Activated CD4-positive, alpha-beta T cell treated with anti-CD3 and anti-CD28 coated beads, Interleukin-2, amount 10 ng/mL, durations not matched to agents 24 days and 14 days (primary cell): ENCODE results near the gene LURAP1L. TPM values are rescaled to one million over a fixed set of nuclear protein-coding genes. Genes with fewer than 3 reads are reported as not detected.

Source experiments
- DNase-seq: peaks from one replicate; pipeline ENCODE4 v3.0.0; 2022
- H3K27ac Mint-ChIP-seq: one replicate; pipeline ENCODE4 v1.8.0; 2022; ENCODE audit warnings: mild to moderate bottlenecking, mixed read lengths
- H3K27me3 Mint-ChIP-seq: one replicate; pipeline ENCODE4 v1.8.0; 2022; ENCODE audit warnings: mixed read lengths
- H3K36me3 Mint-ChIP-seq: one replicate; pipeline ENCODE4 v1.8.0; 2022; ENCODE audit warnings: low read depth, mild to moderate bottlenecking, mixed read lengths
- H3K4me1 Mint-ChIP-seq: one replicate; pipeline ENCODE4 v1.8.0; 2021; ENCODE audit warnings: mixed read lengths
- H3K4me3 Mint-ChIP-seq: one replicate; pipeline ENCODE4 v1.8.0; 2022; ENCODE audit warnings: mild to moderate bottlenecking, moderate library complexity, mixed read lengths
- H3K9me3 Mint-ChIP-seq: one replicate; pipeline ENCODE4 v1.8.0; 2021; ENCODE audit warnings: mixed read lengths
- intact Hi-C: fragments of 100-400 bp; cut with micrococcal nuclease; formaldehyde crosslinking; loops from one replicate; pipeline ENCODE4 v1.15.1; 2023
- total RNA-seq: library from RNA; stranded (reverse); gene quantifications from 2 replicates; pipeline ENCODE4 v1.2.3, GENCODE V29; 2022

Gene LURAP1L
- total RNA-seq, 1 donor from 2014 or later = not detected

DNA sequence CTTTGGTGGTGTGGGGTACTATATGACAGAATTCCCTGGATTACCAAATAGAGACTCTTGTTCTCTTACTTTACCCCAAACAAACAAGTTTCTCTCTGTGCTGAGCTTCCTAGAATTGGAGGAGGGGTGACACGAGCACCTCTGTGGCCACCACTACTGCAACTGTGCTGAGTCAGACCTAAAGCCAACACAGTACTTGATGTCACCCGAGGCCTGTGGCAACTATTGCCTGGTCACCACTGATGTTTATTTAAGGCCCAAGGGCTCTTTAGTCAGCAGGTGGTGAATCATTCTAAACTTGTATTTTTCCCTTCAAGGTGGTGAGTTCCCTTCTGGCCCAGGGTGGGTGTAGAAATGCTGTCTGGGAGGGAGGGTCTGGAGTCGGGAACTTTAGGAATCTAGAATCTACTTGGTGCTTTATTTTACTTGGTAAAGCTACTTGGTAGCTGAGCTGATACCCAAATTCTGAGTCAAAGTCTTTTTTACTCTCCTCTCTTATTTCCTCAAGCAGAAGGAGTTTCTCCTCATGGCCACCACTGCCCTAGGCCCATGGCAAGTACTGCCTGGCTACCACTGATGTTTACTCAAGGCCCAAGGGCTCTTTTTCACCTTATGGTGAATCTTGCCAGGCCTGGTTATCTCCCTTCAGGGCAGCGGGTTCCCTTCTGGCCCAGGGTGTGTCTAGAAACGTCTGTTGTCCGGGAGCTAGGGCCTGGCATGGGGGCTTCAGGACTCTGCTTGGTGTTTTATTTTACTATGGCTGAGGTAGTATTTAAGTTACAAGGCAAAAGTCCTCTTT is 9.8 kb downstream of the LURAP1L start:
- intact Hi-C loops = no loop called here
- H3K27me3 Mint-ChIP-seq = no peaks in the 10 kb centered on the region
- no peaks in the 10 kb centered on the region for H3K36me3 Mint-ChIP-seq
- no peaks in the 10 kb centered on the region for H3K9me3 Mint-ChIP-seq
- H3K4me1 Mint-ChIP-seq = no peaks in the 10 kb centered on the region
- no peak overlapping the region for H3K4me3 Mint-ChIP-seq
- no peak overlapping the region for H3K27ac Mint-ChIP-seq
- DNase-seq = no peak

DNA sequence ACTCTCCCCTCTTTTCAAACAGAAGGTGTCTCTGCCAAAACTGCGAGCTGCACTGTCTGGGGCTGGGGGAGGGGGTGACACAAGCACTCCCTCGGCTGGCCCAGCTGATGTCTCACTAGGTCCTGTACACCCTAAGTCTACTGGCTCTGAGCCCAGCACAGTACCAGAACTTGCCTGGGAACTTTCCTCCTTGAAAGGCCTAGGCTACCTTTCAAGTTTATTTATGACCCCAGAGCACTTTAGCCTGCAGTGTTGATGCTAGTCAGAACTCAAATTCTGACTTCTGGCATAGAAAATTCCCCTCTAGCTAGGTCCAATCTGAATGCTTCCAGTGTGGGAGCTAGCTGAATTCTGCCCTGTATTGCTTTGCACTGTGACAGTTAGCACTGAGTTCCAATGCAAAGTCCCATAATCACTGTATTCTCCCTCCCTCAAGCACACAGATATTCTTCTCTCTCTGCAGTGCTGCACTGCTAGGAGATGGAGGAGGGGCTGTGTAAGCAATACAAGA is 10.5 kb downstream of the LURAP1L start:
- Mint-ChIP-seq H3K36me3 (no peaks in the 10 kb centered on the region), H3K27me3 (no peaks in the 10 kb centered on the region), H3K4me1 (no peaks in the 10 kb centered on the region), H3K9me3 (no peaks in the 10 kb centered on the region), H3K27ac (no peak overlapping the region), H3K4me3 (no peak overlapping the region)
- DNase-seq = no peak
- intact Hi-C loops = no loop called here

DNA sequence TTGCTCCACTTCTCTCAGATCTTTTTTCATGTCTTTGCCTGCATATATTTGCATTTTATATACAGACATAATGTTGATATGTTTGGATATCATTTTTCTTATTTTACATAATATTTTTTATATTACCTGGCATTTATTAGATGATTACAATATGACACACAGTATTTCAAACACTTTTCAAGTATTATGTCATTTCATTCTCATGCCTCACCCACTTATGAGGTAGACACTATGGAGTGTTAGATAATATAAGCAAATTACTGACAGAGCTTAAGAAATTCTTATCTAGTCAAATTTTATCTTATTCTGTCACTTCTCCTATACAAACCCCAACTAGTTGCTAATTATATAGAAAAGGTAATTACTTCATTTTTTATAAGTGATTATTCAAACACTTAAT is 11.1 kb downstream of the LURAP1L start:
- Mint-ChIP-seq H3K27ac (no peak overlapping the region), H3K36me3 (no peaks in the 10 kb centered on the region), H3K4me1 (no peaks in the 10 kb centered on the region), H3K27me3 (no peaks in the 10 kb centered on the region), H3K4me3 (no peak overlapping the region), H3K9me3 (no peaks in the 10 kb centered on the region)
- DNase-seq = no peak
- intact Hi-C loops = no loop called here

GRCh38 chr9:12790001-12790400 is 15.2 kb downstream of the LURAP1L start:
- no peaks in the 10 kb centered on the region for H3K4me1 Mint-ChIP-seq
- intact Hi-C loops = no loop called here

GRCh38 chr9:12790883-12791282 is 16.1 kb downstream of the LURAP1L start:
- no peaks in the 10 kb centered on the region for H3K36me3 Mint-ChIP-seq
- no peaks in the 10 kb centered on the region for H3K4me1 Mint-ChIP-seq
- intact Hi-C loops = no loop called here
- no peak overlapping the region for H3K4me3 Mint-ChIP-seq
- no peaks in the 10 kb centered on the region for H3K9me3 Mint-ChIP-seq
- DNase-seq = no peak
- no peaks in the 10 kb centered on the region for H3K27me3 Mint-ChIP-seq
- no peak overlapping the region for H3K27ac Mint-ChIP-seq

More at GRCh38 chr9:12790001-12790400, 15.2 kb downstream of the LURAP1L start:
- no peak overlapping the region for H3K4me3 Mint-ChIP-seq
- H3K27ac Mint-ChIP-seq = no peak overlapping the region
- H3K27me3 Mint-ChIP-seq = no peaks in the 10 kb centered on the region
- no peaks in the 10 kb centered on the region for H3K9me3 Mint-ChIP-seq
- DNase-seq = no peak
- no peaks in the 10 kb centered on the region for H3K36me3 Mint-ChIP-seq

DNA sequence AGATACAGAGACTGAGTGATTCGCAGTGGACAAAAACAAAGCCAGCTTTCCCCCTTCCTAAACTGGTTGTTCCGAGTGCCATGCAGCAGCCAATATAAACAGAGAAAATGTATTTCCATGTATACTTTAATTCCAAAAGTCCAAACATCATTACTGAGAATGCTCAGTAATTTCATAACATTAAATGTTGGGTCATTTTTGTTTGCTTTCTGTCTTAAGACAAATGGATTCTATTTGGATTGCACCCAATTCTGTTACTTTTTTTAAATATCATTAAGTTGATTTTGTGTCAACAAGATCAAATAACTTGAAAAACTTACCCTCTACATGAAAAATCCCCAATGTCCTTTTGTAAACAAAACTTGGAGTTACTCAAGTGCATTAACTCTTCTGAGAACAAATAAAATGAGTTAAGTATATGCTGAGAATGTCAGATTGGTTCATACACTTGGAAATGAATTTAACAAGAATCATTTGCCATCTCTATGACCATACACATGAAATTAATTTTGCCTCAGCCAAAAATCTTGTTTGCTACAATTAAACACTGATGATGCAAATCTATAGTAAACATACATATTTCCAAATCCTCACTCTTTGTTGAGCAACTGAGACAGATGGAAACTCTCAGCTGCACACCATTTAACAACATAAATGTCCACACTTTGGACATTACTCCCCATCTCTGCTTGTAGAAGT is 19.4 kb downstream of the LURAP1L start:
- Mint-ChIP-seq H3K27me3 (no peaks in the 10 kb centered on the region), H3K9me3 (no peaks in the 10 kb centered on the region), H3K4me1 (no peaks in the 10 kb centered on the region), H3K36me3 (no peaks in the 10 kb centered on the region), H3K27ac (no peak overlapping the region), H3K4me3 (no peak overlapping the region)
- DNase-seq = no peak
- intact Hi-C loops = no loop called here

DNA sequence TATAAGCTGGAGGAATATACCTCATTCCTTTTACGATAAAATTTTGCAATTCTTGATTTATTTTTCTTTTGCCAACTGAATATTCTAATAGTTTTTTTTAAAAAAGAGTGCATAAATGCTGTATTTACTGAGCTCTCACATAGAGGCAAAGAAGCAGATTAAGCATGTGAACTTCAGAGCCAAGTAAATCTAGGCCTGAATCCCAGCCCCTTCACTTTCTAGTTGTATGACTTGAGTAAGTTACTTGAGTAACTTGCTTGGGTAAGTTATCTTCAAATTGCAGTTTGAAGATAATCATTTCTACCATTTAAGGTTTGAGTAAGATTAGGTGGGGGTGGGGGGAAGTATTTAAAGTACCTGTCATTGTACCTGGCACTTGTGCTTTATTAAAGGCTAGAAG is 21.8 kb downstream of the LURAP1L start:
- Mint-ChIP-seq H3K4me3 (no peak overlapping the region), H3K27me3 (no peaks in the 10 kb centered on the region), H3K4me1 (no peaks in the 10 kb centered on the region), H3K9me3 (no peaks in the 10 kb centered on the region), H3K27ac (no peak overlapping the region), H3K36me3 (no peaks in the 10 kb centered on the region)
- no peak for DNase-seq
- intact Hi-C loops = no loop called here

- intact Hi-C loops = no loop called here
- Mint-ChIP-seq H3K9me3 (no peaks in the 10 kb centered on the region), H3K4me3 (no peak overlapping the region), H3K27ac (no peak overlapping the region), H3K27me3 (no peaks in the 10 kb centered on the region), H3K4me1 (no peaks in the 10 kb centered on the region), H3K36me3 (no peaks in the 10 kb centered on the region)
- no peak for DNase-seq
Measured at GRCh38 chr9:12797037-12797436, 22.2 kb downstream of the LURAP1L start.

DNA sequence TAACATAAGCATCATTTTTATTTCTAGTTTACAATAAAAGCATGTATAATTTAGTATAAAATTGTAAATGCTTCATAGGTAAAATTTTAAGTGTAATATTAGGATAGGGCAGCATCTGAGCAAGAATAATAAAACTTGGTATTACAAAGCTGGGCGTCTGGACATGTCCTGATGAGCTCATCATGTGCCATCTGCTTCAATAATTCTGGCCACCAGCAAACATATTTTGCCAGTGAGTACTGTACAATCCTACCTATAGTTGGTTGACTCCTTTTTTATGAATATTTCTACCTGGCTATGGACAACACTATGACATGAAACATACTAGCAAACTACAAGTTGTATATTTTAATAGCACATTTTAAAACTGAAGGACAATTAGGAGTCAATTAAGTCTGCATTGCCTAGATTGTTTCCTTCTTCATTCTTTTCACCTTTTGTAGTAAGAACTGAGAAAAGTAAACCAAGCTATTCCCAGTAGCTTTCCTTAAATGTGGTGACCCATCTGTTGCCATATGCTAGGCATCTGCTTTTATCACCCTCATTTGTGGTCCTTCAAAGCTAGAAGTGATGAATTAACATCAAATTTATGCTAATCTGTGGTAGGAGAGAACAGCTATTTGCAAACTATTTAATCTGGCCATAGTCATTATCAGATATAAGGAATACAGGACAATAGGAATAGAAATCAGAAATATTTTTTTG is 23.4 kb downstream of the LURAP1L start:
- H3K9me3 Mint-ChIP-seq = no peaks in the 10 kb centered on the region
- no peak for DNase-seq
- H3K4me1 Mint-ChIP-seq = no peaks in the 10 kb centered on the region
- H3K27me3 Mint-ChIP-seq = no peaks in the 10 kb centered on the region
- intact Hi-C loops = no loop called here
- H3K27ac Mint-ChIP-seq = no peak overlapping the region
- H3K36me3 Mint-ChIP-seq = no peaks in the 10 kb centered on the region
- no peak overlapping the region for H3K4me3 Mint-ChIP-seq

DNA sequence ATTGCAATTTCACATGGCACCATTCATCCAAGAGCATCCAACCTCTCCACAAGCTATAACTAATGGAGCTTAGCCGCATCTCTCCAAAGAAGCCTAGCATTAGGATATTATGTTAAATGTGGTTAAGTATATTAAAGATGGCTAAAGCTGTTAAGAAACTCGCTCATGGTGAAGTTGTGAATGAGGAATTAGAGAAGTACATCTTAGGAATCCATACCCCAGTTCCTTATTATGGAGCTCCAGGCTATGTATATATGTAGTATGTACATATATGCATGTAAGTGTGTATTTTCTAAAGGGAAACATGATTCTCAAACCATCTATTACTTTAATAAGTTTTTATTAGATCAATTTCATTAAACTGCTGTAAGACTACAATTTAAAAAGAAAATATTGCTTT is 26.4 kb downstream of the LURAP1L start:
- Mint-ChIP-seq H3K4me1 (no peaks in the 10 kb centered on the region), H3K27me3 (no peaks in the 10 kb centered on the region), H3K9me3 (no peaks in the 10 kb centered on the region), H3K27ac (no peak overlapping the region), H3K4me3 (no peak overlapping the region), H3K36me3 (no peaks in the 10 kb centered on the region)
- intact Hi-C loops = no loop called here
- DNase-seq = no peak

DNA sequence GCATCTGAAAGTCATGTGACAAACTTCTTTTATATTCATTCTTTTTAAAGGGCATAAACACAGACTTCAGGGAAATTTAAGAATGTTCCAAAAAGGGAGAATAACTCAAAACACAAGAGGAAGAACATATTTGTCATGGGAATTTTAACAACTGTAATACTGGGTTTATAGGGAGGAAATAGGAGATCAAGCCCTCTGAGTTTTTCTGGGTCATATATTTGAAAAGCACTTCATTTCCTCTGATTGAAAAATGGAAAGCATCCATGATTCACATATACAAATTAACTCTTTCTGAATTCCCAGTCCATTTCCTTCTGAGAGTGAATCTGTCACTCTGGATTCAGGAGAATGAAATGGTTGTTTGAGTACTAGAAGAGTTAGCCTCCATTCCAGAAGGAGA is 26.8 kb downstream of the LURAP1L start:
- intact Hi-C loops = no loop called here
- Mint-ChIP-seq H3K4me3 (no peak overlapping the region), H3K27ac (no peak overlapping the region), H3K27me3 (no peaks in the 10 kb centered on the region), H3K9me3 (no peaks in the 10 kb centered on the region), H3K36me3 (no peaks in the 10 kb centered on the region), H3K4me1 (no peaks in the 10 kb centered on the region)
- DNase-seq = no peak

- intact Hi-C loops = no loop called here
- H3K27me3 Mint-ChIP-seq = no peaks in the 10 kb centered on the region
- no peaks in the 10 kb centered on the region for H3K9me3 Mint-ChIP-seq
- no peak overlapping the region for H3K27ac Mint-ChIP-seq
- no peak overlapping the region for H3K4me3 Mint-ChIP-seq
- no peaks in the 10 kb centered on the region for H3K4me1 Mint-ChIP-seq
- DNase-seq = no peak
- H3K36me3 Mint-ChIP-seq = no peaks in the 10 kb centered on the region
Measured at GRCh38 chr9:12802093-12802492, 27.3 kb downstream of the LURAP1L start.

DNA sequence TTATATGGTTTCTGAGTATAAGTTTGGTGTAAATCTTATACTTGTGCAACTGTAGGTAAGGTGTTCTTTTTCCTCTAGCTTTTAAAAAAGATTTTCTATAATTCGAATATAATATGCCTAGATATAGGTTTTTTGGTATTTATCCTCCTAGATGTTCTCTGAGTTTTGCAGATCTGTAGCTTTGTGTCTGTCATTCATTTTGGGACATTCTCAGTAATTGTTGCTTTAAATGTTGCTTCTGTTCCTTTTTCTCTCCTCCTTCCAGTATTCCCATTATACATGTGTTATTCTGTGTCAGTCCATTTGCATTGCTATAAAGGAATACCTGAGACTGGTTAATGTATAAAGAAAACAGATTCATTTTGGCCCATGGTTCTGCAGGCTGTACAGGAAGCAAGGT is 33.7 kb downstream of the LURAP1L start:
- no peaks in the 10 kb centered on the region for H3K4me1 Mint-ChIP-seq
- no peaks in the 10 kb centered on the region for H3K27me3 Mint-ChIP-seq
- H3K27ac Mint-ChIP-seq = no peak overlapping the region
- intact Hi-C loops = no loop called here
- H3K4me3 Mint-ChIP-seq = no peak overlapping the region
- no peaks in the 10 kb centered on the region for H3K36me3 Mint-ChIP-seq
- no peak for DNase-seq
- H3K9me3 Mint-ChIP-seq = no peaks in the 10 kb centered on the region

- H3K9me3 Mint-ChIP-seq = no peaks in the 10 kb centered on the region
- no peak overlapping the region for H3K27ac Mint-ChIP-seq
- no peaks in the 10 kb centered on the region for H3K36me3 Mint-ChIP-seq
- intact Hi-C loops = no loop called here
- no peak for DNase-seq
- H3K4me1 Mint-ChIP-seq = no peaks in the 10 kb centered on the region
- H3K27me3 Mint-ChIP-seq = no peaks in the 10 kb centered on the region
- no peak overlapping the region for H3K4me3 Mint-ChIP-seq
Measured at GRCh38 chr9:12809720-12810119, 34.9 kb downstream of the LURAP1L start.
